ENCODE measurements around the gene KRT6B. TPM values are rescaled to one million over a fixed set of nuclear protein-coding genes. Genes with fewer than 3 reads are reported as not detected.

The KRT6B gene
- total RNA-seq, 1 experiment from 2014 or later, result not detected

DNA sequence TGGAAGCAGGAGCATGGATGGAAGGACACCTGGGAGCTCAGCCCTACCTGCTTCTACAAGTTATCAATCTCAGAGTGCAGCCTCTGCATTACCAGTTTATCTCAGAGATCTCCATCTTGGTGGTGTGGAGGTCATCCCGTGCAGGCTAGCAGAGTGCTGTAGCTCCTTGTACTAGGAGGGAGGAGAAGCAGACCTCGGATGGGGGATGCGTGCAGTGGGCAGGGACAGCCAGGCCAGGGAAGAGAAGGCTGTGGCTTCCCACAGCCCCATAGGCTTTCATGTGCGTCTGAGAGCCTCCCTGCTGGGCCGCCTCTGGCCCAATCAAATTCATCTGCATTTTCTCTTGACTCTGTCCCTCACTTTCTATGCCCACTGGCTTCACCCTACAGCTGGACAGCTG lies 37.0 kb downstream of the KRT6B start (continued):
- TF ChIP-seq, protein P1, sequence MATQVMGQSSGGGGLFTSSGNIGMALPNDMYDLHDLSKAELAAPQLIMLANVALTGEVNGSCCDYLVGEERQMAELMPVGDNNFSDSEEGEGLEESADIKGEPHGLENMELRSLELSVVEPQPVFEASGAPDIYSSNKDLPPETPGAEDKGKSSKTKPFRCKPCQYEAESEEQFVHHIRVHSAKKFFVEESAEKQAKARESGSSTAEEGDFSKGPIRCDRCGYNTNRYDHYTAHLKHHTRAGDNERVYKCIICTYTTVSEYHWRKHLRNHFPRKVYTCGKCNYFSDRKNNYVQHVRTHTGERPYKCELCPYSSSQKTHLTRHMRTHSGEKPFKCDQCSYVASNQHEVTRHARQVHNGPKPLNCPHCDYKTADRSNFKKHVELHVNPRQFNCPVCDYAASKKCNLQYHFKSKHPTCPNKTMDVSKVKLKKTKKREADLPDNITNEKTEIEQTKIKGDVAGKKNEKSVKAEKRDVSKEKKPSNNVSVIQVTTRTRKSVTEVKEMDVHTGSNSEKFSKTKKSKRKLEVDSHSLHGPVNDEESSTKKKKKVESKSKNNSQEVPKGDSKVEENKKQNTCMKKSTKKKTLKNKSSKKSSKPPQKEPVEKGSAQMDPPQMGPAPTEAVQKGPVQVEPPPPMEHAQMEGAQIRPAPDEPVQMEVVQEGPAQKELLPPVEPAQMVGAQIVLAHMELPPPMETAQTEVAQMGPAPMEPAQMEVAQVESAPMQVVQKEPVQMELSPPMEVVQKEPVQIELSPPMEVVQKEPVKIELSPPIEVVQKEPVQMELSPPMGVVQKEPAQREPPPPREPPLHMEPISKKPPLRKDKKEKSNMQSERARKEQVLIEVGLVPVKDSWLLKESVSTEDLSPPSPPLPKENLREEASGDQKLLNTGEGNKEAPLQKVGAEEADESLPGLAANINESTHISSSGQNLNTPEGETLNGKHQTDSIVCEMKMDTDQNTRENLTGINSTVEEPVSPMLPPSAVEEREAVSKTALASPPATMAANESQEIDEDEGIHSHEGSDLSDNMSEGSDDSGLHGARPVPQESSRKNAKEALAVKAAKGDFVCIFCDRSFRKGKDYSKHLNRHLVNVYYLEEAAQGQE (IDR thresholded peaks at IDR 0.05; ENCODE audit: low read depth), result no peak
- TF ChIP-seq, protein P2, sequence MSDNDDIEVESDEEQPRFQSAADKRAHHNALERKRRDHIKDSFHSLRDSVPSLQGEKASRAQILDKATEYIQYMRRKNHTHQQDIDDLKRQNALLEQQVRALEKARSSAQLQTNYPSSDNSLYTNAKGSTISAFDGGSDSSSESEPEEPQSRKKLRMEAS (IDR thresholded peaks at IDR 0.05), result no peak
- TF ChIP-seq ZNF274 (IDR thresholded peaks at IDR 0.05; ENCODE audit: low read depth, low read length) (no peak), RAD21 (IDR thresholded peaks at IDR 0.05; ENCODE audit: low read depth) (no peak)

DNA sequence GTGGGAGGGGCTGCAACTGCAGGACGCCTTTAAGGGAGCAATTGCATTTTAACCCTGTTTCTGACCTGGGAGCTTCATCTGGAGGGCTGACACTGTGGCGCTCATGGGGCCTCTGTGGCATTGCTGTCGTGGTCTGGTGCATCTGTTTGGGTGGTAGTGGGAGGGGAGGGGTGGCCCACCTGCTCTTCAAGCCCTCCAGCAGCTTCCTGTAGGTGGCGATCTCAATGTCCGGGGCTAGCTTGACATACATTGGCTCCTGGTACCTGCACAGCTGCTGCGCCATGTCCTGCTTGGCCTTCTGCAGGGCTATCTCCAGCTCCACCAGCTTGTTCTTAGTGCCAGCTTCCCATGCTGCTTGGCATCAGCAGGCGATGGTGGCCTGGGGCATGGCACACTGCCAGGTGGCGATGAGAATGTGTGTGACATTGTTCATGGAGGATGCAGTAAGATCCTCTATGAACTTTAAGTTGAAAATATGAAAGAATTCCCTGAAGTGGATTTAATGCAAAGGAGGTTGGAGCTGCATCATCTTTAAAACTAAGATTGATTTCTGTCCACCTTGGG lies 38.1 kb downstream of the KRT6B start:
- ATAC-seq (peak; percentile 54), DNase-seq (ENCODE audit: low read depth, low spot score) (no peak)
- TF ChIP-seq, protein P3, sequence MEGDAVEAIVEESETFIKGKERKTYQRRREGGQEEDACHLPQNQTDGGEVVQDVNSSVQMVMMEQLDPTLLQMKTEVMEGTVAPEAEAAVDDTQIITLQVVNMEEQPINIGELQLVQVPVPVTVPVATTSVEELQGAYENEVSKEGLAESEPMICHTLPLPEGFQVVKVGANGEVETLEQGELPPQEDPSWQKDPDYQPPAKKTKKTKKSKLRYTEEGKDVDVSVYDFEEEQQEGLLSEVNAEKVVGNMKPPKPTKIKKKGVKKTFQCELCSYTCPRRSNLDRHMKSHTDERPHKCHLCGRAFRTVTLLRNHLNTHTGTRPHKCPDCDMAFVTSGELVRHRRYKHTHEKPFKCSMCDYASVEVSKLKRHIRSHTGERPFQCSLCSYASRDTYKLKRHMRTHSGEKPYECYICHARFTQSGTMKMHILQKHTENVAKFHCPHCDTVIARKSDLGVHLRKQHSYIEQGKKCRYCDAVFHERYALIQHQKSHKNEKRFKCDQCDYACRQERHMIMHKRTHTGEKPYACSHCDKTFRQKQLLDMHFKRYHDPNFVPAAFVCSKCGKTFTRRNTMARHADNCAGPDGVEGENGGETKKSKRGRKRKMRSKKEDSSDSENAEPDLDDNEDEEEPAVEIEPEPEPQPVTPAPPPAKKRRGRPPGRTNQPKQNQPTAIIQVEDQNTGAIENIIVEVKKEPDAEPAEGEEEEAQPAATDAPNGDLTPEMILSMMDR (IDR thresholded peaks at IDR 0.05 in 2 of 3, conservative IDR thresholded peaks at IDR 0.05 in 1 of 3; ENCODE audit: borderline replicate concordance in 1 of 3, insufficient read depth in 1 of 3, low read depth in 2 of 3, low read length in 2 of 3), result peak in 2 of 3 experiments; percentile 35 to 40; a peak in 3 of 6 replicates
- TF ChIP-seq POLR2A (IDR thresholded peaks at IDR 0.05; ENCODE audit: borderline replicate concordance, extremely low read depth, insufficient read depth, insufficient read length), result no peak
- Histone ChIP-seq H3K4me1 (ENCODE audit: control insufficient read depth in 1 of 2, insufficient read depth in 2 of 2, low read length in 2 of 2) (peaks cover 0 to 18% of the 10 kb centered on the region in 2 experiments; a peak in 1 of 4 replicates), H3K27ac (ENCODE audit: low read depth, low read length) (no peak overlapping the region), H3K9ac (ENCODE audit: low read length) (no peak overlapping the region), H3K4me2 (ENCODE audit: low read length) (no peak overlapping the region), H3K9me2 (ENCODE audit: insufficient read depth) (no peaks in the 10 kb centered on the region), H4K20me1 (ENCODE audit: insufficient read depth) (no peaks in the 10 kb centered on the region), H3K4me3 (replicated peaks in 1 of 2; ENCODE audit: low read depth in 1 of 2, low read length in 2 of 2) (no peak overlapping the region), H3K27me3 (ENCODE audit: insufficient read depth, low read length) (no peaks in the 10 kb centered on the region), H3K36me3 (ENCODE audit: control insufficient read depth in 1 of 2, insufficient read depth in 2 of 2, low read length in 2 of 2) (no peaks in the 10 kb centered on the region), H3K9me3 (ENCODE audit: control insufficient read depth in 1 of 2, insufficient read depth in 1 of 2, low read depth in 1 of 2, low read length in 2 of 2) (no peaks in the 10 kb centered on the region), H2AFZ (ENCODE audit: low read depth, low read length, poor library complexity, severe bottlenecking) (no peak overlapping the region), H3K79me2 (ENCODE audit: insufficient read depth, low read length) (no peaks in the 10 kb centered on the region)
- BruUV-seq (replicated peaks), result no TSS peak
- POLR2A ChIA-PET, result no interaction called here
- intact Hi-C loops (cut with micrococcal nuclease), result no loop called here
- RAD21 ChIA-PET (ENCODE audit: low non-redundant PET in 1 of 2, low total read pairs in 2 of 2, uncharacterized antibody in 2 of 2, unreplicated experiment in 2 of 2), result no interaction called here
- CTCF ChIA-PET, result interaction anchor here (0.8 to 2.5 kb wide), 3 partner anchors 18 to 457 kb away, joined by 3 to 12 read pairs (median 5); no protein-coding TSS in a partner anchor
